SU-DHL-6 (cell line): ENCODE data around the gene ACSL6.

Source experiments
- EZH2phosphoT487 ChIP-seq: fragments of 200-600 bp; sonication (generic), shearing (Covaris generic); conservative IDR thresholded peaks from 2 replicates; pipeline ENCODE4 v1.6.1; 2018; ENCODE audit warnings: mild to moderate bottlenecking, antibody characterized with exemption, low read length, moderate library complexity, mixed read lengths
- TF ChIP-seq, protein P1 (sequence below): fragments of 200-600 bp; sonication (generic); IDR thresholded peaks from one replicate; pipeline ENCODE4 v1.5.1; 2017; ENCODE audit warnings: antibody characterized with exemption, mild to moderate bottlenecking, low read length, moderate library complexity; ENCODE audit not compliant: insufficient read depth, poor library complexity, severe bottlenecking

- TF ChIP-seq, protein P1, sequence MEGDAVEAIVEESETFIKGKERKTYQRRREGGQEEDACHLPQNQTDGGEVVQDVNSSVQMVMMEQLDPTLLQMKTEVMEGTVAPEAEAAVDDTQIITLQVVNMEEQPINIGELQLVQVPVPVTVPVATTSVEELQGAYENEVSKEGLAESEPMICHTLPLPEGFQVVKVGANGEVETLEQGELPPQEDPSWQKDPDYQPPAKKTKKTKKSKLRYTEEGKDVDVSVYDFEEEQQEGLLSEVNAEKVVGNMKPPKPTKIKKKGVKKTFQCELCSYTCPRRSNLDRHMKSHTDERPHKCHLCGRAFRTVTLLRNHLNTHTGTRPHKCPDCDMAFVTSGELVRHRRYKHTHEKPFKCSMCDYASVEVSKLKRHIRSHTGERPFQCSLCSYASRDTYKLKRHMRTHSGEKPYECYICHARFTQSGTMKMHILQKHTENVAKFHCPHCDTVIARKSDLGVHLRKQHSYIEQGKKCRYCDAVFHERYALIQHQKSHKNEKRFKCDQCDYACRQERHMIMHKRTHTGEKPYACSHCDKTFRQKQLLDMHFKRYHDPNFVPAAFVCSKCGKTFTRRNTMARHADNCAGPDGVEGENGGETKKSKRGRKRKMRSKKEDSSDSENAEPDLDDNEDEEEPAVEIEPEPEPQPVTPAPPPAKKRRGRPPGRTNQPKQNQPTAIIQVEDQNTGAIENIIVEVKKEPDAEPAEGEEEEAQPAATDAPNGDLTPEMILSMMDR, result no peak
- no peak for TF ChIP-seq EZH2phosphoT487
These were observed 22.9 kb downstream of the ACSL6 start for GRCh38 chr5:131988601-131989000.
